ENCODE measurements around the gene STAG1. TPM values are rescaled to one million over a fixed set of nuclear protein-coding genes. Genes with fewer than 3 reads are reported as not detected.

The STAG1 gene
- total RNA-seq, 1 experiment from 2014 or later, result 34.6 TPM

- Histone ChIP-seq H2BK12ac (ENCODE audit: insufficient read length, low read depth, low read length) (no peak overlapping the region), H2BK15ac (ENCODE audit: low read depth, low read length) (no peak overlapping the region), H4K5ac (ENCODE audit: insufficient read length, low read depth, low read length) (no peak overlapping the region), H3T11ph (ENCODE audit: low read length) (no peak overlapping the region), H3K9ac (ENCODE audit: extremely low read depth, insufficient read length, low read length) (no peak overlapping the region), H3K27ac (ENCODE audit: insufficient read length, low read depth, low read length) (no peak overlapping the region), H3K9me3 (ENCODE audit: control insufficient read depth, low read depth, low read length) (no peaks in the 10 kb centered on the region), H3K23me2 (ENCODE audit: insufficient read length, low read depth, low read length, poor library complexity, severe bottlenecking) (no peaks in the 10 kb centered on the region), H3K23ac (ENCODE audit: insufficient read length, low read depth, low read length) (no peak overlapping the region), H3K4me2 (ENCODE audit: insufficient read depth, insufficient read length, low read length) (no peak overlapping the region), H3K4ac (ENCODE audit: low read depth, low read length) (no peak overlapping the region), H3K18ac (ENCODE audit: insufficient read length, low read depth, low read length) (no peak overlapping the region), H3K14ac (ENCODE audit: insufficient read depth, low read length) (no peak overlapping the region), H3K56ac (ENCODE audit: insufficient read length, low read depth, low read length) (no peak overlapping the region), H4K20me1 (ENCODE audit: control insufficient read depth, insufficient read depth, insufficient read length) (no peaks in the 10 kb centered on the region), H2AK5ac (ENCODE audit: insufficient read length, low read length) (no peak overlapping the region), H2BK20ac (ENCODE audit: low read depth, low read length, poor library complexity, severe bottlenecking) (no peak overlapping the region), H3K79me2 (ENCODE audit: insufficient read depth, low read length) (peaks cover 4% of the 10 kb centered on the region; the same call in 1 of the 2 replicates), H4K8ac (replicated peaks; ENCODE audit: insufficient read length, low read depth, low read length) (no peak overlapping the region), H2BK5ac (ENCODE audit: insufficient read length, low read length) (no peak overlapping the region), H4K91ac (ENCODE audit: insufficient read length, low read depth, low read length) (no peak overlapping the region), H3K27me3 (ENCODE audit: insufficient read depth, low read length) (no peaks in the 10 kb centered on the region), H3K79me1 (ENCODE audit: insufficient read depth, low read depth, low read length, poor library complexity, severe bottlenecking) (no peaks in the 10 kb centered on the region), H3K4me1 (ENCODE audit: insufficient read depth, low read length) (no peaks in the 10 kb centered on the region), H2BK120ac (ENCODE audit: low read depth, low read length, poor library complexity, severe bottlenecking) (no peak overlapping the region), H2AFZ (ENCODE audit: low read length) (no peak overlapping the region)
- peaks cover 0 to 2% of the 10 kb centered on the region in 2 experiments; a peak in 1 of 4 replicates for H3K4me1 Mint-ChIP-seq
- 0 out of 7 replicates have a peak overlapping the region, but pooled peaks of 1 of the 3 experiments have one; percentile 44 for H3K27ac Mint-ChIP-seq
- WGBS (ENCODE audit: extremely low coverage, insufficient read length, low lambda C conversion rate), result no CpG with 5 or more reads among the region's 1 CpG
- no peak for TF ChIP-seq CTCF (conservative IDR thresholded peaks at IDR 0.05)
- no peaks in the 10 kb centered on the region; the same call in 1 of the 2 replicates for H3K27me3 Mint-ChIP-seq (ENCODE audit: low read depth)
- no peak overlapping the region for H3K4me3 Mint-ChIP-seq
- H3K36me3 Mint-ChIP-seq (ENCODE audit: insufficient read depth in 1 of 3, low read depth in 3 of 3), result peaks cover 0 to 11% (median 8%) of the 10 kb centered on the region in 3 experiments; a peak in 4 of 7 replicates
- H3K9me3 Mint-ChIP-seq, result peaks cover 0 to under 1% of the 10 kb centered on the region in 2 experiments; a peak in 1 of 5 replicates
- DNase-seq, result no peak
Measured at GRCh38 chr3:136716629-136717028, 35.5 kb downstream of the STAG1 start.

Measured in H9 (cell line).